Vagina (tissue), 2 donors: Measurements from ENCODE around the gene SMIM1. TPM values are rescaled to one million over a fixed set of nuclear protein-coding genes. Genes with fewer than 3 reads are reported as not detected.

Source experiments
- DNase-seq, 2 donors: peaks; one replicate each; pipeline ENCODE4 v3.0.0-alpha.2; 2017; ENCODE audit errors: extremely low spot score in 2 of 2
- H3K27ac ChIP-seq: fragments of 200-600 bp; sonication (generic); one replicate; pipeline ENCODE4 v1.5.1; 2019
- H3K27me3 ChIP-seq: fragments of 200-600 bp; sonication (generic); one replicate; pipeline ENCODE4 v1.5.1; 2019
- H3K36me3 ChIP-seq, 2 donors: fragments of 200-600 bp; sonication (generic); one replicate each; pipeline ENCODE4 v1.5.1; 2017 to 2019
- H3K4me1 ChIP-seq: fragments of 200-600 bp; sonication (generic); one replicate; pipeline ENCODE4 v1.5.1; 2019
- H3K4me3 ChIP-seq, 2 donors: fragments of 200-600 bp; sonication (generic); 1 replicate in 1 of 2; 2 replicates in 1 of 2; pipeline ENCODE4 v1.5.1; 2016 to 2019
- H3K9me3 ChIP-seq: fragments of 200-600 bp; sonication (generic); one replicate; pipeline ENCODE4 v1.5.1; 2019
- POLR2A ChIP-seq, 2 donors: fragments of 450-650 bp; IDR thresholded peaks; one replicate each; pipeline ENCODE4 v1.6.1; 2017; ENCODE audit warnings: antibody characterized with exemption in 2 of 2, mild to moderate bottlenecking in 2 of 2, moderate library complexity in 2 of 2
- POLR2AphosphoS5 ChIP-seq, 2 donors: sonication (generic); formaldehyde crosslinking; IDR thresholded peaks; one replicate each; pipeline ENCODE4 v1.9.0; 2017; ENCODE audit warnings: antibody characterized with exemption in 2 of 2, mild to moderate bottlenecking in 2 of 2, low read depth in 1 of 2; ENCODE audit not compliant: insufficient read depth in 1 of 2
- intact Hi-C: fragments of 100-400 bp; cut with DNase I; formaldehyde crosslinking; loops from one replicate; pipeline ENCODE4 v1.15.1; 2023
- total RNA-seq: library from RNA; depleted of rRNA; stranded (reverse); fragments of >200 nt; gene quantifications from one replicate; pipeline ENCODE4 v1.2.3, GENCODE V29; 2016
- TF ChIP-seq, protein P1 (sequence below), 3 experiments: fragments of 450-650 bp in 2 of 3; fragments of 200-600 bp in 1 of 3; sonication (generic) in 1 of 3; IDR thresholded peaks; one replicate each; pipeline ENCODE4 v1.5.1; 2017 to 2019; ENCODE audit warnings: antibody characterized with exemption in 3 of 3, mild to moderate bottlenecking in 2 of 3, moderate library complexity in 2 of 3

SMIM1 gene
- total RNA-seq, 1 donor from 2014 or later: not detected

DNA sequence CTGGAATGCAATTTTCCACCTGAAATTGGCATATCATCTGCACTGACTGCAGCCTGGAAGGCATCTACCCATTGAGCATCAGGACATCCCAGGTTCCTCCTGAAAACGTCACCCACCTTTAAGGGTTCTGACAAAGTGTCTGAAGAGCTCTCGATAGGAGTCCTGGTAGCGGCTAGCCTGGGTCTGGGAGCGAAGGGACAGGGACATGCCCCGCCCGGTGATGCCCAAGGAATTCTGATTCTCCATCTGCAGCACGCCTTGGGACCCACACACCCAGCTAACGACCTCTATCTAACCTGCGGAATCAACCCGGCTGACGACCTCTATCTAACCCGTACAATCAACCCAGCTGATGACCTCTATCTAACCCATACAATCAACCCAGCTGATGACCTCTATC, 33.6 kb upstream of the SMIM1 start:
- peaks cover 0 to 46% of the 10 kb centered on the region in 2 donors for H3K36me3 ChIP-seq

DNA sequence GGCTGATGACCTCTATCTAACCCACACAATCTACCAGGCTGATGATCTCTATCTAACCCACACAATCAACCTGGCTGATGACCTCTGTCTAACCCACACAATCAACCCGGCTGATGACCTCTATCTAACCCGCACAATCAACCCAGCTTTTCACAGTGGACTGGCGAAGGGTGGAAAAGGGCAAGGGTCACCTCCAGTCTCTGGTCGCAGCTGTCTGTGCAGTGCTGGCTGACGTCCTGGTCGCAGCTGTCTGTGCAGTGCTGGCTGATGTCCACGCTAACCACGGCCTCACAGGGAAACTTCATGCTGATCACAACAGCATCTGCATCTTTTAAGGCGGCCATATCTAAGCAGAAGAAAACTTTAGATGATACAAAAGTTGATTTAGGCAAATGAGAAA, 32.5 kb upstream of the SMIM1 start:
- intact Hi-C loops: no loop called here
- H3K9me3 ChIP-seq: no peaks in the 10 kb centered on the region
- peaks cover 7% of the 10 kb centered on the region for H3K4me1 ChIP-seq
- H3K36me3 ChIP-seq: peaks cover 0 to 46% of the 10 kb centered on the region in 2 donors
- no peak overlapping the region for H3K4me3 ChIP-seq
- H3K27me3 ChIP-seq: no peaks in the 10 kb centered on the region
- TF ChIP-seq, protein P1, sequence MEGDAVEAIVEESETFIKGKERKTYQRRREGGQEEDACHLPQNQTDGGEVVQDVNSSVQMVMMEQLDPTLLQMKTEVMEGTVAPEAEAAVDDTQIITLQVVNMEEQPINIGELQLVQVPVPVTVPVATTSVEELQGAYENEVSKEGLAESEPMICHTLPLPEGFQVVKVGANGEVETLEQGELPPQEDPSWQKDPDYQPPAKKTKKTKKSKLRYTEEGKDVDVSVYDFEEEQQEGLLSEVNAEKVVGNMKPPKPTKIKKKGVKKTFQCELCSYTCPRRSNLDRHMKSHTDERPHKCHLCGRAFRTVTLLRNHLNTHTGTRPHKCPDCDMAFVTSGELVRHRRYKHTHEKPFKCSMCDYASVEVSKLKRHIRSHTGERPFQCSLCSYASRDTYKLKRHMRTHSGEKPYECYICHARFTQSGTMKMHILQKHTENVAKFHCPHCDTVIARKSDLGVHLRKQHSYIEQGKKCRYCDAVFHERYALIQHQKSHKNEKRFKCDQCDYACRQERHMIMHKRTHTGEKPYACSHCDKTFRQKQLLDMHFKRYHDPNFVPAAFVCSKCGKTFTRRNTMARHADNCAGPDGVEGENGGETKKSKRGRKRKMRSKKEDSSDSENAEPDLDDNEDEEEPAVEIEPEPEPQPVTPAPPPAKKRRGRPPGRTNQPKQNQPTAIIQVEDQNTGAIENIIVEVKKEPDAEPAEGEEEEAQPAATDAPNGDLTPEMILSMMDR (IDR thresholded peaks at IDR 0.05): no peak
- TF ChIP-seq POLR2AphosphoS5 (IDR thresholded peaks at IDR 0.05; ENCODE audit: insufficient read depth in 1 of 2, low read depth in 1 of 2): no peak
- no peak for TF ChIP-seq POLR2A (IDR thresholded peaks at IDR 0.05)
- DNase-seq: no peak
- H3K27ac ChIP-seq: no peak overlapping the region

More for the DNA sequence above, 33.6 kb upstream of the SMIM1 start:
- TF ChIP-seq POLR2A (IDR thresholded peaks at IDR 0.05): no peak
- TF ChIP-seq, protein P1 (IDR thresholded peaks at IDR 0.05): no peak
- TF ChIP-seq POLR2AphosphoS5 (IDR thresholded peaks at IDR 0.05; ENCODE audit: insufficient read depth in 1 of 2, low read depth in 1 of 2): no peak
- Histone ChIP-seq H3K4me3 (no peak overlapping the region), H3K4me1 (no peaks in the 10 kb centered on the region), H3K27ac (no peak overlapping the region), H3K27me3 (no peaks in the 10 kb centered on the region), H3K9me3 (no peaks in the 10 kb centered on the region)
- no peak for DNase-seq
- intact Hi-C loops: no loop called here

DNA sequence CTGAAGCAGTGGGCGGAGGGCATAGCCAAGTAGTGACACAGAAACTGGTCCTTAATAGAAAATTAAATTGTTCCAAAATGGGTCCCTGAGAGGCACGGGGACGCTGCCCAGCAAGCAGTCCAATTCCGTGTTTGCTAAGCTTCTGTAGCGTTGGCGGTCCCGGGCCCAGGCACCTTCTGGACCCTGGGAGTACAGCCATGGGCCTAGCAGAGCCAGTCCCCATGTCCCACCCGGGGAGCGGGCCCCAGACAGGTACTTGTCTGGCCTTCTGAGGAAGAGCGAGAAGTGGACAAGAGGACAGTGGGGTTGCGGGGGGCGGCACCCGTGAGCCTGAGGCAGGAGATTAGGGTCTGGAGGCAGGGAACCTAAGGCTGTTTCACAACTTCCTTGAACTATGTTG, 31.8 kb upstream of the SMIM1 start:
- peaks cover 0 to 46% of the 10 kb centered on the region in 2 donors for H3K36me3 ChIP-seq
- DNase-seq: no peak
- no peaks in the 10 kb centered on the region for H3K27me3 ChIP-seq
- TF ChIP-seq, protein P1 (IDR thresholded peaks at IDR 0.05): no peak
- no peak for TF ChIP-seq POLR2AphosphoS5 (IDR thresholded peaks at IDR 0.05; ENCODE audit: insufficient read depth in 1 of 2, low read depth in 1 of 2)
- TF ChIP-seq POLR2A (IDR thresholded peaks at IDR 0.05): no peak
- intact Hi-C loops: no loop called here
- H3K27ac ChIP-seq: no peak overlapping the region
- H3K4me3 ChIP-seq: no peak overlapping the region
- no peaks in the 10 kb centered on the region for H3K9me3 ChIP-seq
- peaks cover 13% of the 10 kb centered on the region for H3K4me1 ChIP-seq

DNA sequence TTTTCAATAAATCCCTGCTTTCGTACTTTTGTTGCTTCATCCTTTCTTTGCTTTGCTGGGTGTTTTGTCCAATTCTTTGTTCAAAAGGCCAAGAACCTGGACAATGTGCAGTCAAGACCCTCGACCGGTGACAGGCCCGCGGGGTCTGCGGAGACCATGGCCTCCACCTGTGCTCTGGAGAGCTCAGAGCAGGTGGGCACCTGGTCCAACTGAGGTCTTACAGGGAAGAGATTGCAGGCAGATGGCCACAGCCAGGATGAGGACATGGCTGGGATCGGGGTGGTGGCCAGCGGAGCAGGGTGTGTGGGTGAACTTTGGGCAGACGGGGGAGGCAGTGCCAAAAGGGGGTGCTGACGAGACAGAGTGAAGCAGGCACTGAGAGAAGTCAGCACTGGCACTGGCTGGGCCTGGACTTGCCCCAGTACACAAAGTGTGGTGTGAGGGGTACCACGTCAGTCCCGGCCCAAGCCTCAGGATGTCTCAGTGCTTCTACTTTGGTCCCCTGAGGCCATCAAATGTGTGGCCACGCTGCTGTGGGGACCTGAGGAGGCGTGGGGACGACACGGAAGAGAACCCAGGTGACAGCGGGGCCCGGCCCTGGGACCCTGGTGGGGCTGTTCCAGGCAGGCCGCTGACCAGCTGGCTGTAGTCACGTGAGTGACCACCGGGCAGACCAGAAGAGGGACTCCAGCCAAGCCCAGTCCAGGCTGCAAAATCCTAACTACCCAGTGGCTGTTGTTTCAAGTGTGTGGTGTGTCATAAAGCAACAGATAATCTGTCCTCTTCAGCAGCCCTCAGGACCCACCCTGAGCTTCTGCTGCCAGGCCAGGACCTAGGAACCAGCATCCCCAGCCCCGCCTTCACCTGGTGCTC, 30.7 kb upstream of the SMIM1 start:
- Histone ChIP-seq H3K27ac (no peak overlapping the region), H3K27me3 (no peaks in the 10 kb centered on the region), H3K4me3 (no peak overlapping the region), H3K9me3 (no peaks in the 10 kb centered on the region), H3K36me3 (peaks cover 0 to 46% of the 10 kb centered on the region in 2 donors), H3K4me1 (peaks cover 23% of the 10 kb centered on the region)
- TF ChIP-seq, protein P1 (IDR thresholded peaks at IDR 0.05): no peak
- TF ChIP-seq POLR2AphosphoS5 (IDR thresholded peaks at IDR 0.05; ENCODE audit: insufficient read depth in 1 of 2, low read depth in 1 of 2) (no peak), POLR2A (IDR thresholded peaks at IDR 0.05) (no peak)
- DNase-seq: no peak
- intact Hi-C loops: no loop called here
